AG10803 (cell line): Measurements from ENCODE around the gene COLQ.

Experiments
- DNase-seq: peaks from one replicate; pipeline ENCODE4 v3.0.0; 2010; ENCODE audit warnings: low read depth
- H3K4me3 ChIP-seq: 2 replicates; pipeline ENCODE4 v1.5.1; 2011; ENCODE audit warnings: mild to moderate bottlenecking, low read length, control low read depth
- TF ChIP-seq, protein P1 (sequence below): conservative IDR thresholded peaks from 2 replicates; pipeline ENCODE4 v1.5.1; 2011; ENCODE audit warnings: mild to moderate bottlenecking, low read length, control low read depth, inconsistent platforms

COLQ gene

DNA sequence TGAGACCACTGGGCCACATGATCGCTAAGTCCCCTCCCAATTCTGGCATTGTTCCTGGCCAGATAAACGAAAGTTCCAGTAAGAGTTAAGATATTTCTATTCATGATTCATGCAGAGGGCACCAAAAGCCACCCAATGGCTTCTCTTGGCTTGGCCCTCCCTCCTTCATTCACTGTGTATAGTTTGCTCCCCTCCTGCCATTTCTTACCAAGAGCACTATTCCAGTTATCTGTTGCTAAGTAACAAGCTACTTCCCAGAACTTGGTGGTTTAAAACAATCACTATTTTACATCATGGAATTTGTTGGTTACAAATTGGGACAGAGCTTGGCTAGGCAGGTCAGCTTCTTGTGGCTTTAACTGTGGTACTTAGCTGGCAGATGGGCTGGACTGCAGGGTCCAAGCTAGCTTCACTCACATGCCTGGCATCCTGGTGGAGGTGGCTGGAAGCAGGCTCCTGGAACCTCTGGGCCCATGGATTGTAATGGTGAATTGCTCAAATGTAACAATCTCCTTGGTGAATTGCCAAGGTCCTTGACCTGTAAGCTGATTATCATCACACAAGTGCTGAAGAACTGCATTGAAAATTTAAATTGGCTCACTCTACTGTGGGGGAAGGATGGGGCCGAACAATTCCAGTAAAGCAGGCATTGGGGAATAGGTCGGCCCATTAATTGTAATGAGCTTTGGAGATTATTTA, 77.5 kb downstream of the COLQ start:
- TF ChIP-seq, protein P1, sequence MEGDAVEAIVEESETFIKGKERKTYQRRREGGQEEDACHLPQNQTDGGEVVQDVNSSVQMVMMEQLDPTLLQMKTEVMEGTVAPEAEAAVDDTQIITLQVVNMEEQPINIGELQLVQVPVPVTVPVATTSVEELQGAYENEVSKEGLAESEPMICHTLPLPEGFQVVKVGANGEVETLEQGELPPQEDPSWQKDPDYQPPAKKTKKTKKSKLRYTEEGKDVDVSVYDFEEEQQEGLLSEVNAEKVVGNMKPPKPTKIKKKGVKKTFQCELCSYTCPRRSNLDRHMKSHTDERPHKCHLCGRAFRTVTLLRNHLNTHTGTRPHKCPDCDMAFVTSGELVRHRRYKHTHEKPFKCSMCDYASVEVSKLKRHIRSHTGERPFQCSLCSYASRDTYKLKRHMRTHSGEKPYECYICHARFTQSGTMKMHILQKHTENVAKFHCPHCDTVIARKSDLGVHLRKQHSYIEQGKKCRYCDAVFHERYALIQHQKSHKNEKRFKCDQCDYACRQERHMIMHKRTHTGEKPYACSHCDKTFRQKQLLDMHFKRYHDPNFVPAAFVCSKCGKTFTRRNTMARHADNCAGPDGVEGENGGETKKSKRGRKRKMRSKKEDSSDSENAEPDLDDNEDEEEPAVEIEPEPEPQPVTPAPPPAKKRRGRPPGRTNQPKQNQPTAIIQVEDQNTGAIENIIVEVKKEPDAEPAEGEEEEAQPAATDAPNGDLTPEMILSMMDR: no peak
- DNase-seq: peak; percentile 66
- H3K4me3 ChIP-seq: no peak overlapping the region

DNA sequence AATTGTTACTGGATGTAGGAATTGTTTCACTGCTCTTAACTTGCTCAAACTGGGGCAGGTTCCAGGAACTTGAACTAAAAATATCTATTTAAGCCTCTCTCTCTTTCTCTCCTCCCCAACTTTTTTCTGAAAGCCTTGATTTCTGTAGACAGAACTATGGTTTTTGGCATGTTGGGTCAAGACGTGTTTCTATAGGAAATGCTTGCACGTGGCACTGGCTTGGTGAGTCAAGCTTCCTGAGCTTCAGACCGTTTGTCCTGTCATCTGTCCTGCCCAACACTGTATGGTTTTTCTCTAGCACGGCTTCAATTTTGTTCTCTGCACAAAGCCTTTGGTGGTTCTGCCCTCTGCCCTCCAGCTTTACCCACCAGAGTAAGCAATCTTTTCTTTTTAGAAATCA, 80.6 kb downstream of the COLQ start:
- peak; percentile 38 for DNase-seq
- no peak overlapping the region for H3K4me3 ChIP-seq
- TF ChIP-seq, protein P1: no peak

DNA sequence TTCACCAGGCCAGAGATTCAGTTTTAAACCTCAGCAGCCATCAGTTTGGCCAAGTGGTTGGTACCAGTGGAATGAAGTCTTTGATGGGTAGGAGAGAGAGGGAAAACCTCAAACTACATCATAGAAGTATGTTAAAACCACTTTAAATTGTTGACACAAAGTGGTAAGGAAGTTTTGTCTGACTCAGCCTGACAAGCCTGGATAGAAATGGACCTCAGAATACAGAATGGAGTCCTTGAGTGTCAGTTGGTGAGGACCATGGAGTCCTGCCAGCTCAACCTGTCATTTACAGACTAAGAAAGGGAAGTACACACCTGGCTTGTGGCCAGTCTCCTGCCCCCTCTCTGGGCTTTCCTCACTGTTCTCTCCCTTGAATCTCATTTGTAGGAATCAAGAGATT, 82.0 kb downstream of the COLQ start:
- TF ChIP-seq, protein P1: no peak
- peak; percentile 36 for DNase-seq
- no peak overlapping the region for H3K4me3 ChIP-seq

DNA sequence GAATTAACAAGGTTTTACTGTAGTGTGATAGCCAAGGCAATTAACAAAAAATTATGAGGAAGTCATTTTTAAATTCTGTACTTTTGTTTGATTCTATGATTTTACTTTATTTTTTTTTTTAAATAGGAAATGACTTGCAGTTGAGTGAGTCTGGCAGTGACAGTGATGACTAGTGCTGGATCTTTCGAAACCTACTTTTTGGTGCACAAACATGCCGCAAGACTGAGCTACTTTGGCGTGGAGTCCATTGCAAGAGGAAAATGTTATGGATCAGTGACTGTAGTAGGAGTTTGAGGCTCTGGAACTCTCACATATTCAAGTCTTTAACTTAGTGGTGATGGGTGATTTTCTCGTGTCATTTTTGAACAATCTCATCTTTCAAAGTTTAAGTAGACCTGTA, 82.5 kb downstream of the COLQ start:
- TF ChIP-seq, protein P1: no peak
- no peak overlapping the region for H3K4me3 ChIP-seq
- DNase-seq: peak; percentile 75

DNA sequence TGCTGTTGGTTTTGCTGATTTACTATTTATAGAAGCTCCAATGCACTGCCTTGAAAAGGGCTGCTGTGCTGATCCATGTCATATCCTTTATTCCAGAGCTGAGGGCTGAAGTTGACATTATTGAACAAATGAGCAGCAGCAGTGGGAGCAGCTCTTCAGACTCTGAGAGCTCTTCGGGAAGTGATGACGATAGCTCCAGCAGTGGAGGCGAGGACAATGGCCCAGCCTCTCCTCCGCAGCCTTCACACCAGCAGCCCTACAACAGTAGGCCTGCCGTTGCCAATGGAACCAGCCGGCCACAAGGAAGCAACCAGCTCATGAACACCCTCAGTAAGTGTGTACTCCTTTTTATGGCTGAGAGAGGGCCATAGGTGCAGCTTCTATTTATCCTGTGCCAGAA, 85.3 kb downstream of the COLQ start:
- no peak for DNase-seq
- TF ChIP-seq, protein P1: no peak
- H3K4me3 ChIP-seq: no peak overlapping the region

DNA sequence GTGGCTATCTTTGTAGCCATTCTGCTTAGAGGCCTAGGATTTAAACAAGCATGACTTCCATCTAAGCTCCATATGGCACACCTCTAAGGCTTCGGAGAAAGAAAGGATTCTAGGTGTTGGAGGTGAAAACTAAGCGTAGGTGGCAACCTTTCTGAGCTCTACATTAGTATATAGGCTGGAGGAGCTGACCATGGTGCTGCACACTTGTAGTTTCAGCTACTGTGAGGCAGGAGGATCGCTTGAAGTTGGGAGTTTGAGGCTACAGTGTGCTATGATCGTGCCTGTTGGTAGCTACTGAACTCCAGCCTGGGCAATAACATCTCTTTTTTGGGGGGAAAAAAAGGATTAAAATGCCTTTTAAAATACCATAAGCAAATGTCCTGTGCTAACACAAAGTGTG, 86.8 kb downstream of the COLQ start:
- no peak overlapping the region for H3K4me3 ChIP-seq
- TF ChIP-seq, protein P1: no peak
- DNase-seq: no peak

DNA sequence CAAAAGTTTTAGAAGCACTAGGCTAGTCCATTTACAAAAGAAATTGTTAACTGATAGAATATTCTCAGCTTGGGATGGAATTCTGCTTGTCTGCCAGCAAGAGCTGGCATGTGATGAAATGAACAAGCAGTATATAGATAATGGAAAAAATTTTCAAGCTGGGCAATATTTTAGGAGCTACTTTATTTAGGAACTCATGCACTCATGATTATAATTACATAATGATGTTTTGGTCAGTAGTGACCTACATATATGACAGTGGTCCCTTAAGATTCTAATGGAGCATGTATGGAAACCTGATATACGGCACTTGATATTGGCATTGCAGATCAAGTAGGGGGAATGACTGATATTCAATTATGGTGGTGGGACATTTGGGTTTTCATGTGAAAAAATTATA, 88.0 kb downstream of the COLQ start:
- TF ChIP-seq, protein P1: no peak
- DNase-seq: no peak

More for the DNA sequence above, 88.0 kb downstream of the COLQ start:
- H3K4me3 ChIP-seq: no peak overlapping the region
